ENCODE measurements around the gene EAF1. TPM values are rescaled to one million over a fixed set of nuclear protein-coding genes. Genes with fewer than 3 reads are reported as not detected.

The EAF1 gene
- total and polyA plus RNA-seq, 2 experiments from 2014 or later = 9.4 to 45.4 TPM

DNA sequence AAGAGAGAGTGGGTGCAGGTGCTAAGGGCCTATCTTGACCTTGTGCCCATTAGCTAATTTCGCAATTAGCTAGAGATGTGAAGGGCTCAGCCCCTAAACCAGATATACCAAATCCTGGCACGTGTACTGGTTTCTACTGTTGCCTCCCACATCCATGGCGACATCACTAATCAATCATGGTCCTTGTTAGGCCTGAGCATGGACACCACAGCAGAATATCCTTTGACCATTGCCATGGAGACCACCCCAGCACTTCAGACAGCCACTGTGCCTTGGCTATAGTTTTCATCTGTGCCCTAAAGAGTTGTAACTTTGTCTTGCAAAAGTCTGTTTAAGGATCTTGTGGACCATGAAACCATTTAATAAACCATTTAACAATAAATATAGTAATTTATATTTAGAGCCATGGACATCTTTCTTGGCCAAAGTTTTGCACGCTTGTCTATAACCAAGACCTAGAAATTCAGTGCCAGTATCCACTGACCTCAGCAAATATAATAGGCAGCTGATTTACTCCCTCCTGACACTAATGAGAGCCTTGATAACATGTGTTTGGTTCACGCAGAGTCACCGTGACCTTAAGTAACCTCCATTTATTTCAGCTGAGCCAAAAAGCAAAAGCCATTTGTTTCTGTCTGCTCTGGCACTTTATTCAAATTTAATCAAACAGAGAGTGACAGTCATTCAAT, 50.7 kb downstream of the EAF1 start:
- no peaks in the 10 kb centered on the region for H3K27me3 ChIP-seq (ENCODE audit: insufficient read depth)
- Mint-ChIP-seq H3K36me3 (ENCODE audit: low read depth) (no peaks in the 10 kb centered on the region), H3K27me3 (ENCODE audit: insufficient read depth, low read depth, poor library complexity) (peaks cover 3% of the 10 kb centered on the region), H3K9me3 (peaks cover 3% of the 10 kb centered on the region; the same call in 1 of the 3 replicates), H3K4me1 (0 out of 3 replicates have a peak, but pooled peaks cover 5% of the 10 kb centered on the region), H3K27ac (no peak overlapping the region), H3K4me3 (no peak overlapping the region)
- H3K9me2 ChIP-seq (ENCODE audit: insufficient read depth) = no peaks in the 10 kb centered on the region
- no peak overlapping the region for H2AFZ ChIP-seq
- no peaks in the 10 kb centered on the region for H3F3A ChIP-seq (replicated peaks; ENCODE audit: low read depth)
- DNase-seq (ENCODE audit: low spot score) (no peak), ATAC-seq (no peak)
- H3K79me2 ChIP-seq (replicated peaks; ENCODE audit: insufficient read depth) = no peaks in the 10 kb centered on the region
- H3K4me2 ChIP-seq = no peak overlapping the region
- H3K4me3 ChIP-seq = no peak overlapping the region
- no peaks in the 10 kb centered on the region for H3K4me1 ChIP-seq (ENCODE audit: insufficient read depth)
- TF ChIP-seq NANOG (IDR thresholded peaks at IDR 0.05; ENCODE audit: borderline replicate concordance) = no peak
- TF ChIP-seq EZH2phosphoT487 (IDR thresholded peaks at IDR 0.05; ENCODE audit: unreplicated experiment) = no peak
- TF ChIP-seq, protein P1, sequence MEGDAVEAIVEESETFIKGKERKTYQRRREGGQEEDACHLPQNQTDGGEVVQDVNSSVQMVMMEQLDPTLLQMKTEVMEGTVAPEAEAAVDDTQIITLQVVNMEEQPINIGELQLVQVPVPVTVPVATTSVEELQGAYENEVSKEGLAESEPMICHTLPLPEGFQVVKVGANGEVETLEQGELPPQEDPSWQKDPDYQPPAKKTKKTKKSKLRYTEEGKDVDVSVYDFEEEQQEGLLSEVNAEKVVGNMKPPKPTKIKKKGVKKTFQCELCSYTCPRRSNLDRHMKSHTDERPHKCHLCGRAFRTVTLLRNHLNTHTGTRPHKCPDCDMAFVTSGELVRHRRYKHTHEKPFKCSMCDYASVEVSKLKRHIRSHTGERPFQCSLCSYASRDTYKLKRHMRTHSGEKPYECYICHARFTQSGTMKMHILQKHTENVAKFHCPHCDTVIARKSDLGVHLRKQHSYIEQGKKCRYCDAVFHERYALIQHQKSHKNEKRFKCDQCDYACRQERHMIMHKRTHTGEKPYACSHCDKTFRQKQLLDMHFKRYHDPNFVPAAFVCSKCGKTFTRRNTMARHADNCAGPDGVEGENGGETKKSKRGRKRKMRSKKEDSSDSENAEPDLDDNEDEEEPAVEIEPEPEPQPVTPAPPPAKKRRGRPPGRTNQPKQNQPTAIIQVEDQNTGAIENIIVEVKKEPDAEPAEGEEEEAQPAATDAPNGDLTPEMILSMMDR (conservative IDR thresholded peaks at IDR 0.05; ENCODE audit: low read depth in 2 of 2) = no peak
- TF ChIP-seq POLR2AphosphoS5 (IDR thresholded peaks at IDR 0.05; ENCODE audit: low read depth) = no peak
- no peak for TF ChIP-seq ZNF331 (CRISPR knock-in tag; IDR thresholded peaks at IDR 0.05; ENCODE audit: low read depth)
- TF ChIP-seq CREB1 (CRISPR knock-in tag; IDR thresholded peaks at IDR 0.05; ENCODE audit: low read depth) = no peak
- no peak for TF ChIP-seq JUNB (IDR thresholded peaks at IDR 0.05; ENCODE audit: unreplicated experiment)
- no peak for TF ChIP-seq ETS1 (IDR thresholded peaks at IDR 0.05)
- no peak for TF ChIP-seq ZNF114 (CRISPR knock-in tag; IDR thresholded peaks at IDR 0.05)
- TF ChIP-seq ZNF462 (CRISPR knock-in tag; IDR thresholded peaks at IDR 0.05) = no peak
- no peaks in the 10 kb centered on the region for H4K20me1 ChIP-seq (replicated peaks; ENCODE audit: insufficient read depth)
- no peak overlapping the region for H3K27ac ChIP-seq (ENCODE audit: low read depth)
- H3K36me3 ChIP-seq (ENCODE audit: insufficient read depth) = no peaks in the 10 kb centered on the region
